ENCODE results near the gene AOC2.

DNA sequence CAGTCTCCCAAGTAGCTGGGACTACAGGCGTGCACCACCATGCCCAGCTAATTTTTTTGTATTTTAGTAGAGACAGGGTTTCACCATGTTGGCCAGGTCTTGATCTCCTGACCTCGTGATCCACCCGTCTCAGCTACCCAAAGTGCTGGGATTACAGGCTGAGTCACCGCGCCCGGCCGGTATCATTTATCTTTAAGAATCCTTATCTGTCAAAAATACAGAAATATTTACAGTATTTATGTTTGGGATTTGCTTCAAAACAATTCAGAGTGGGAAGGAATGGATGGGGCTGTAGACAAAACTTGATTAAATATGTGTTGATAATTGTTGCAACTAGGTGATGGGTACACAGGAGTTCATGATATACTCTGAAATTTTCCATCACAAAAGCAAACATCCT is 23.2 kb upstream of the AOC2 start:
- TF ChIP-seq, protein P1, sequence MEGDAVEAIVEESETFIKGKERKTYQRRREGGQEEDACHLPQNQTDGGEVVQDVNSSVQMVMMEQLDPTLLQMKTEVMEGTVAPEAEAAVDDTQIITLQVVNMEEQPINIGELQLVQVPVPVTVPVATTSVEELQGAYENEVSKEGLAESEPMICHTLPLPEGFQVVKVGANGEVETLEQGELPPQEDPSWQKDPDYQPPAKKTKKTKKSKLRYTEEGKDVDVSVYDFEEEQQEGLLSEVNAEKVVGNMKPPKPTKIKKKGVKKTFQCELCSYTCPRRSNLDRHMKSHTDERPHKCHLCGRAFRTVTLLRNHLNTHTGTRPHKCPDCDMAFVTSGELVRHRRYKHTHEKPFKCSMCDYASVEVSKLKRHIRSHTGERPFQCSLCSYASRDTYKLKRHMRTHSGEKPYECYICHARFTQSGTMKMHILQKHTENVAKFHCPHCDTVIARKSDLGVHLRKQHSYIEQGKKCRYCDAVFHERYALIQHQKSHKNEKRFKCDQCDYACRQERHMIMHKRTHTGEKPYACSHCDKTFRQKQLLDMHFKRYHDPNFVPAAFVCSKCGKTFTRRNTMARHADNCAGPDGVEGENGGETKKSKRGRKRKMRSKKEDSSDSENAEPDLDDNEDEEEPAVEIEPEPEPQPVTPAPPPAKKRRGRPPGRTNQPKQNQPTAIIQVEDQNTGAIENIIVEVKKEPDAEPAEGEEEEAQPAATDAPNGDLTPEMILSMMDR (IDR thresholded peaks at IDR 0.05; ENCODE audit: low read depth, low read length) = no peak
- no peak for TF ChIP-seq EZH2phosphoT487 (IDR thresholded peaks at IDR 0.05; ENCODE audit: low read depth)
